Thyroid gland (tissue), 4 donors: Measurements from ENCODE around the gene OR1J4. TPM values are rescaled to one million over a fixed set of nuclear protein-coding genes. Genes with fewer than 3 reads are reported as not detected.

ENCODE experiments used
- DNase-seq, 2 donors: peaks; one replicate each; pipeline ENCODE4 v3.0.0-alpha.2; 2019
- H3K27ac ChIP-seq, 3 donors: fragments of 200-600 bp; sonication (generic); 1 replicate in 2 of 3; 2 replicates in 1 of 3; pipeline ENCODE4 v1.5.1; 2016 to 2019; ENCODE audit warnings: mild to moderate bottlenecking in 1 of 3, moderate library complexity in 1 of 3
- H3K27me3 ChIP-seq: fragments of 200-600 bp; sonication (generic); one replicate; pipeline ENCODE4 v1.5.1; 2019
- H3K36me3 ChIP-seq, 2 donors: fragments of 200-600 bp; sonication (generic); one replicate each; pipeline ENCODE4 v1.5.1; 2016 to 2019
- H3K4me1 ChIP-seq, 2 donors: fragments of 200-600 bp; sonication (generic); one replicate each; pipeline ENCODE4 v1.5.1; 2017 to 2019
- H3K4me3 ChIP-seq, 3 donors: fragments of 200-600 bp; sonication (generic); replicated peaks in 1 of 3; 1 replicate in 2 of 3; 2 replicates in 1 of 3; pipeline ENCODE4 v1.5.1; 2016; ENCODE audit warnings: mild to moderate bottlenecking in 1 of 3
- H3K9me3 ChIP-seq: fragments of 200-600 bp; sonication (generic); one replicate; pipeline ENCODE4 v1.5.1; 2017
- CTCF ChIP-seq, 6 experiments: fragments of 200-600 bp in 3 of 6; fragments of 450-650 bp in 3 of 6; sonication (generic) in 3 of 6; IDR thresholded peaks; one replicate each; pipeline ENCODE4 v1.5.1; 2016 to 2019; ENCODE audit warnings: antibody characterized with exemption in 6 of 6, mild to moderate bottlenecking in 2 of 6, inconsistent platforms in 1 of 6, moderate library complexity in 1 of 6
- POLR2A ChIP-seq, 2 donors: fragments of 450-650 bp; IDR thresholded peaks; one replicate each; pipeline ENCODE4 v1.6.1; 2017; ENCODE audit warnings: antibody characterized with exemption in 2 of 2, mild to moderate bottlenecking in 2 of 2, moderate library complexity in 1 of 2
- WGBS, 2 donors: methylation state at CpG; one replicate each; pipeline ENCODE4 v1.1.5; 2017; 5-methylcytosine and 5-hydroxymethylcytosine counted together
- intact Hi-C: fragments of 100-400 bp; cut with DNase I; formaldehyde crosslinking; loops from one replicate; pipeline ENCODE4 v1.15.1; 2023
- total RNA-seq, 4 donors: library from RNA; depleted of rRNA; stranded (reverse); fragments of >200 nt; gene quantifications; one replicate each; pipeline ENCODE4 v1.2.3, GENCODE V29; 2016

Gene OR1J4
- total RNA-seq, 4 donors from 2014 or later = not detected

DNA sequence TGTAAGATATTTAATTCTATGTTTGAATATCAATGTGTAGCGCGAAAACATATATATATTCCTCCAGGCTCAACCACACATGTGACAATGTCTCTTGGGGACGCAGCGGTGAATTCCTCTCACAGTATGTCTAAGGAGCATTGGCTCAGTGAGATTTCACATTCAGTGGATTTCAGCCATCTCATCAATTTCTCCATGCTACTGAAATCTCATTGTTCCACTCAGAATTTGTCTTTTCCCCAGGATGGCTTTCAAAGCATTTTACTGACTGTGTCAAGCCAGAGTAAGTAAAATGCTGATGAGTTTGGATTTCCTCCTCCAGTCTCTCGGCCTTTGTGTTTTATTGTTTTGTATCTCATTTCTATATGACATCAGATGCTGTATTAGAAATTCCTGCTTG is 39.9 kb upstream of the OR1J4 start:
- WGBS, 2 donors = 90 to 94% methylated on average over 5 of the region's 5 CpGs
- no peak for TF ChIP-seq CTCF (IDR thresholded peaks at IDR 0.05)
- TF ChIP-seq POLR2A (IDR thresholded peaks at IDR 0.05) = no peak
- H3K4me1 ChIP-seq = no peaks in the 10 kb centered on the region
- H3K36me3 ChIP-seq = no peaks in the 10 kb centered on the region
- H3K4me3 ChIP-seq = no peak overlapping the region
- no peaks in the 10 kb centered on the region for H3K27me3 ChIP-seq
- H3K9me3 ChIP-seq = no peaks in the 10 kb centered on the region
- no peak overlapping the region for H3K27ac ChIP-seq
- intact Hi-C loops = no loop called here
- DNase-seq = no peak

DNA sequence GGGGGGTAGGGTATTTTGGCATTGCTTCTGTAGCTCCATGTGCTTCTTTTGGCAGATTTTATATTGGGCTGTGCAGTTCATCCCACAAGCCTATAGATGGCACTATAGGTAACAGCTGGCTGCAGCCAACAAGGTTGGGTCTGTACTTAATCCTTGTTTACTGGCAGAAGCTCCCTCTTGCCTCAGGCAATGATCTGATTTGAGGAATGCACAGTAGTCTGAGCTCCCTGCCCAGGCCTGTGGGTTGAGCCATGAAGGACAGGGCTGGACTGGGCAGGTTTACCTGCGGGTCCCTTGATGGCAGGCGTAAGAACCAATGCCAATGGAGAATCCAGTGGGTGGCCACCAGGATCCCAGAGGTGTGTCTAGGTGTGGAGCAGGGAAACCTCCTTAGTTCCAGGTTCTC is 20.1 kb upstream of the OR1J4 start:
- Histone ChIP-seq H3K9me3 (no peaks in the 10 kb centered on the region), H3K36me3 (no peaks in the 10 kb centered on the region), H3K4me3 (no peak overlapping the region), H3K27me3 (no peaks in the 10 kb centered on the region), H3K27ac (no peak overlapping the region), H3K4me1 (peaks cover 14 to 18% of the 10 kb centered on the region in 2 donors)
- intact Hi-C loops = no loop called here
- peak in 1 of 2 donors; percentile 5 for DNase-seq
- WGBS, 2 donors = 71 to 93% methylated on average over 2 of the region's 2 CpGs
- TF ChIP-seq CTCF (IDR thresholded peaks at IDR 0.05) = peak; percentile 43 to 83 (median 66)
- no peak for TF ChIP-seq POLR2A (IDR thresholded peaks at IDR 0.05)

DNA sequence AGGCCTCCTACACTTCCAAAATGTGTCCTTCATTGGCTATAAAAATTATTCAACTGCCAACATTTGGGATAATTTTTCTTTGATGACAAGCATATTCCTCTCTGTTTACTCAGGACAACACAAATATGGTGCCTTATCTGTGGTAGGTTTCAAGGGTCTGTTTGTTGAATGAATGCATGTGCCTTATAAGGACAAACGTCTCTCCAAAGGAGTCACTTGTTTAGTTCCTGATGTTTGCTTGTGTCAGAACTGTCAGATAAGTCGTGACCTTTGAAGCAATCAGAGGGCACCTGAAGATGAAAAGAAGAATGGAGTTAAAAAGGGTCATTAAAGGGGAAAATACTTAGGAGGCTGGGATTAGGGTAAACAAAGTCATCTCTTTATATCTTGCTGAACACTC is 12.0 kb upstream of the OR1J4 start:
- intact Hi-C loops = no loop called here

DNA sequence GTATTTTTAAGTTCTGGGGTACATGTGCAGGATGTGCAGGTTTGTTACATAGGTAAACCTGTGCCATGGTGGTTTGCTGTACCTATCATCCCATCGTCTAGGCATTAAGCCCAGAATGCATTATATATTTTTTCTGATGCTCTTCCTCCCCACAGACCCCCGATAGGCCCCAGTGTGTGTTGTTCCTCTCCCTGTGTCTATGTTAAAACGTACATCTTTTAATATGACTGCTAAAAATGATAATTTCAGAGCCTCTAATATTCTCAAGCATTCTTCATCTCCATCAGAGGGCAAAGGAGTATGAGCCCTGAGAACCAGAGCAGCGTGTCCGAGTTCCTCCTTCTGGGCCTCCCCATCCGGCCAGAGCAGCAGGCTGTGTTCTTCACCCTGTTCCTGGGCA is 8.4 kb upstream of the OR1J4 start, which contains the start of gene OR1J2:
TSS of gene OR1J2 (plus strand) at position 301 of the 400 bp plus-strand sequence. CDS start at position 301, 0 bp downstream.
- 81 to 83% methylated on average over 6 of the region's 6 CpGs for WGBS, 2 donors
- Histone ChIP-seq H3K9me3 (no peaks in the 10 kb centered on the region), H3K4me1 (no peaks in the 10 kb centered on the region)

More for the DNA sequence above, 12.0 kb upstream of the OR1J4 start:
- Histone ChIP-seq H3K4me1 (peaks cover 6 to 9% of the 10 kb centered on the region in 2 donors), H3K9me3 (no peaks in the 10 kb centered on the region), H3K4me3 (no peak overlapping the region), H3K36me3 (no peaks in the 10 kb centered on the region), H3K27me3 (no peaks in the 10 kb centered on the region), H3K27ac (no peak overlapping the region)
- no peak for DNase-seq
- 50 to 61% methylated on average over 2 of the region's 2 CpGs for WGBS, 2 donors
- TF ChIP-seq POLR2A (IDR thresholded peaks at IDR 0.05) (no peak), CTCF (IDR thresholded peaks at IDR 0.05) (no peak)

GRCh38 chr9:122518226-122518625 is 715 bp upstream of the OR1J4 start:
- TF ChIP-seq POLR2A (IDR thresholded peaks at IDR 0.05) = no peak
- WGBS, 2 donors = 58 to 71% methylated on average over 2 of the region's 2 CpGs
- no peak overlapping the region for H3K27ac ChIP-seq
- H3K9me3 ChIP-seq = no peaks in the 10 kb centered on the region
- DNase-seq = no peak
- H3K4me3 ChIP-seq = no peak overlapping the region
- H3K27me3 ChIP-seq = no peaks in the 10 kb centered on the region
- H3K36me3 ChIP-seq = no peaks in the 10 kb centered on the region
- H3K4me1 ChIP-seq = no peaks in the 10 kb centered on the region
- intact Hi-C loops = no loop called here

More for the DNA sequence above, 8.4 kb upstream of the OR1J4 start, which contains the start of gene OR1J2:
- H3K27me3 ChIP-seq = no peaks in the 10 kb centered on the region
- no peak for DNase-seq
- TF ChIP-seq CTCF (IDR thresholded peaks at IDR 0.05) (no peak), POLR2A (IDR thresholded peaks at IDR 0.05) (no peak)
- no peak within 1 kb of the TSS for H3K4me3 ChIP-seq
- intact Hi-C loops = no loop called here
- no peak within 1 kb of the TSS for H3K27ac ChIP-seq
- H3K36me3 ChIP-seq = no peaks in the 10 kb centered on the region

DNA sequence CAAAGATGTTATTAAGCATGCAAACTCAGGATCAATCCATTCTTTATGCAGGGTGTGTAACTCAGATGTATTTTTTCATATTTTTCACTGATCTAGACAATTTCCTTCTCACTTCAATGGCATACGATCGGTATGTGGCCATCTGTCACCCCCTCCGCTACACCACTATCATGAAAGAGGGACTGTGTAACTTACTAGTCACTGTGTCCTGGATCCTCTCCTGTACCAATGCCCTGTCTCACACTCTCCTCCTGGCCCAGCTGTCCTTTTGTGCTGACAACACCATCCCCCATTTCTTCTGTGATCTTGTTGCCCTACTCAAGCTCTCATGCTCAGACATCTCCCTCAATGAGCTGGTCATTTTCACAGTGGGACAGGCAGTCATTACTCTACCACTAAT is 435 bp downstream of the OR1J4 start:
- WGBS, 2 donors = 88 to 91% methylated on average over 3 of the region's 3 CpGs
- TF ChIP-seq POLR2A (IDR thresholded peaks at IDR 0.05) (no peak), CTCF (IDR thresholded peaks at IDR 0.05) (no peak)
- Histone ChIP-seq H3K4me1 (no peaks in the 10 kb centered on the region), H3K27ac (no peak overlapping the region), H3K27me3 (no peaks in the 10 kb centered on the region), H3K9me3 (no peaks in the 10 kb centered on the region), H3K4me3 (no peak overlapping the region), H3K36me3 (no peaks in the 10 kb centered on the region)
- intact Hi-C loops = no loop called here
- DNase-seq = no peak
